GM12892 (cell line): ENCODE measurements around the gene ADPRS.

Experiments
- DNase-seq: peaks from one replicate; pipeline ENCODE4 v3.0.0; 2011; ENCODE audit not compliant: insufficient read length
- FAIRE-seq: peaks from 2 replicates; lab custom pipeline; 2011; peaks lifted over from hg19 to GRCh38; lab: Jason Lieb, UNC
- POLR2A ChIP-seq: IDR thresholded peaks from 2 replicates; pipeline ENCODE4 v1.6.1; 2011; ENCODE audit warnings: low read depth, low read length, control low read depth
- POLR2AphosphoS5 ChIP-seq: IDR thresholded peaks from 2 replicates; pipeline ENCODE4 v1.6.1; 2011; ENCODE audit warnings: low read depth, low read length, control low read depth
- TAF1 ChIP-seq: IDR thresholded peaks from 2 replicates; pipeline ENCODE4 v1.6.1; 2011; ENCODE audit warnings: low read depth, mild to moderate bottlenecking, control low read depth, low read length, borderline replicate concordance

Gene ADPRS

GRCh38 chr1:36137226-36137625 lies 48.5 kb downstream of the ADPRS start:
- DNase-seq: no peak
- no peak for FAIRE-seq
- no peak for TF ChIP-seq POLR2AphosphoS5
- no peak for TF ChIP-seq TAF1
- TF ChIP-seq POLR2A: no peak

- DNase-seq: no peak
- no peak for FAIRE-seq
- no peak for TF ChIP-seq POLR2AphosphoS5
These were observed 49.1 kb downstream of the ADPRS start for GRCh38 chr1:36137776-36138175.

GRCh38 chr1:36139521-36139920 lies 50.8 kb downstream of the ADPRS start:
- DNase-seq (no peak), FAIRE-seq (no peak)
- TF ChIP-seq POLR2A (no peak), POLR2AphosphoS5 (no peak), TAF1 (no peak)

GRCh38 chr1:36142121-36142520 lies 53.4 kb downstream of the ADPRS start:
- no peak for TF ChIP-seq POLR2A
- TF ChIP-seq TAF1: no peak
- no peak for TF ChIP-seq POLR2AphosphoS5
- DNase-seq (no peak), FAIRE-seq (no peak)

GRCh38 chr1:36143424-36143823 lies 54.7 kb downstream of the ADPRS start:
- TF ChIP-seq POLR2A (no peak), TAF1 (no peak), POLR2AphosphoS5 (no peak)
- DNase-seq (no peak), FAIRE-seq (no peak)
